Measurements from ENCODE around the gene NUCKS1. TPM values are rescaled to one million over a fixed set of nuclear protein-coding genes. Genes with fewer than 3 reads are reported as not detected.

NUCKS1 gene
- total and polyA plus RNA-seq, 8 donors, result 115 to 481 (median 371) TPM

- ATAC-seq (no peak), DNase-seq (no peak)
- H3K9me3 ChIP-seq, result no peaks in the 10 kb centered on the region
- no peaks in the 10 kb centered on the region for H3K27me3 ChIP-seq
- TF ChIP-seq CTCF (IDR thresholded peaks at IDR 0.05), result no peak
- intact Hi-C loops (cut with DNase I), result loop anchor here in 1 of 2 donors (5.0 to 10.0 kb wide), 2 partner anchors 121 to 183 kb away; no protein-coding TSS in a partner anchor
- H3K27ac ChIP-seq, result no peak overlapping the region
- no peaks in the 10 kb centered on the region for H3K4me1 ChIP-seq
- H3K36me3 ChIP-seq, result peaks cover 0 to 91% of the 10 kb centered on the region in 2 donors
- no peak overlapping the region for H3K4me3 ChIP-seq
Observed at GRCh38 chr1:205794011-205794730, 44.2 kb upstream of the NUCKS1 start.

DNA sequence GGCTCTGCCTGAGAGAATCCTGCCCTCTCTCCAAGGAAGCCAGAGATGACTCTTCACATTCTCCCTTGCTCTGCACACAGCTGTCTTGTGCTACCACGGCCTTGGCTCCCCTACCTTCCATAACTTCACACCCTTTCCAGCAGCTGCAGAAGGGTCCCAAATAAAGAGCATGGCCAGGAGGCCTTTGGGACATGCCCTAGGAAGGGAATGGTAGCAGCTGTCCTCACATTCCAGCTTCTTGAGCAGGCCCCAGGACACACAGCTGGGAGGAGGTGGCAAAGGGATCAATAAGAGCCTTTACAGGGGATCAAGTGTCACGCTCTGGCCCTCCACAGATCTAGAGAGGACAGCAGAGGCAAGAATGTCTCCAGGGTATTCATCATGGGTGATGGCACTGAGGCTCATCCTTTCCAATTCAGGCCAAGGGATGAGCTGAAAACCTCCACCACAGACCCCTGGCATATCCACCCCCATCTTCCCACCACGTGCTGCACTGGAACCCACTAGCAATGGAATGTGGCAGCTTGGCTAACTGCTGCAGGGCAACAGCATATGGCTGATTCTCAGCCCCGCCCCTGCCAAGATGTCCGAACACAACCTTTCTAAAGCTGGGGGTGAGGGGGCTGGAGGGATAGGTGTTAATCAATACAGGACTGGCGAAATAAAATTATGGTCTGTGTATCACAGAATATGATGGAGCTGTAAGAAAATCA, 43.1 kb upstream of the NUCKS1 start:
- Histone ChIP-seq H3K9me3 (no peaks in the 10 kb centered on the region), H3K36me3 (peaks cover 0 to 81% of the 10 kb centered on the region in 2 donors), H3K27ac (no peak overlapping the region), H3K27me3 (no peaks in the 10 kb centered on the region), H3K4me1 (no peaks in the 10 kb centered on the region), H3K4me3 (no peak overlapping the region)
- TF ChIP-seq CTCF (IDR thresholded peaks at IDR 0.05), result no peak
- no peak for DNase-seq
- intact Hi-C loops (cut with DNase I), result loop anchor here in 1 of 2 donors (5.0 to 10.0 kb wide), 2 partner anchors 122 to 184 kb away; no protein-coding TSS in a partner anchor
- no peak for ATAC-seq

GRCh38 chr1:205792481-205792881, 42.5 kb upstream of the NUCKS1 start:
- peaks cover 0 to 74% of the 10 kb centered on the region in 2 donors for H3K36me3 ChIP-seq
- H3K9me3 ChIP-seq, result no peaks in the 10 kb centered on the region
- ATAC-seq (no peak), DNase-seq (no peak)
- TF ChIP-seq CTCF (IDR thresholded peaks at IDR 0.05), result no peak
- no peak overlapping the region for H3K27ac ChIP-seq
- H3K4me1 ChIP-seq, result no peaks in the 10 kb centered on the region
- intact Hi-C loops (cut with DNase I), result loop anchor here in 1 of 2 donors (5.0 to 10.0 kb wide), 2 partner anchors 122 to 185 kb away; no protein-coding TSS in a partner anchor
- no peaks in the 10 kb centered on the region for H3K27me3 ChIP-seq
- H3K4me3 ChIP-seq, result no peak overlapping the region

GRCh38 chr1:205791568-205792180, 41.7 kb upstream of the NUCKS1 start:
- H3K4me3 ChIP-seq, result no peak overlapping the region
- DNase-seq (peak in 1 of 4 donors; percentile 60), ATAC-seq (peak; percentile 94)
- H3K36me3 ChIP-seq, result peaks cover 0 to 66% of the 10 kb centered on the region in 2 donors
- no peaks in the 10 kb centered on the region for H3K4me1 ChIP-seq
- H3K27me3 ChIP-seq, result no peaks in the 10 kb centered on the region
- no peak overlapping the region for H3K27ac ChIP-seq
- TF ChIP-seq CTCF (IDR thresholded peaks at IDR 0.05), result peak; percentile 66 to 67
- intact Hi-C loops (cut with DNase I), result loop anchor here in 1 of 2 donors (5.0 to 10.0 kb wide), 2 partner anchors 123 to 186 kb away; no protein-coding TSS in a partner anchor
- H3K9me3 ChIP-seq, result no peaks in the 10 kb centered on the region

All from left lung (tissue), 10 donors.